ENCODE data around the gene SEC24A. TPM values are rescaled to one million over a fixed set of nuclear protein-coding genes. Genes with fewer than 3 reads are reported as not detected.
"Not testable (repeated sequence)": the region's sequence is repeated elsewhere in the genome, so short reads cannot be mapped to it uniquely, and the experiment has no call there.

The SEC24A gene
- total RNA-seq, 2 experiments from 2014 or later, result 29.3 to 30.5 TPM

- TF ChIP-seq CTCF (IDR thresholded peaks at IDR 0.05), result no peak
- ChIA-PET POLR2A (interaction anchor here (0.6 to 1.9 kb wide), 5 partner anchors 14 to 644 kb away, joined by 3 to 14 read pairs (median 3); partner anchors contain the start of genes SAR1B and VDAC1), CTCF (interaction anchor here (0.6 to 1.6 kb wide), 3 partner anchors 62 to 255 kb away, joined by 3 to 4 read pairs (median 3); partner anchors contain the start of gene PCBD2)
- DNase-seq (peak; percentile 16), ATAC-seq (no peak)
- Mint-ChIP-seq H3K9me3 (no peaks in the 10 kb centered on the region), H3K27me3 (no peaks in the 10 kb centered on the region), H3K4me1 (ENCODE audit: low read depth) (peaks cover 19% of the 10 kb centered on the region), H3K4me3 (peak overlapping the region; percentile 87), H3K36me3 (ENCODE audit: low read depth) (peaks cover 16% of the 10 kb centered on the region), H3K27ac (peak overlapping the region; percentile 98)
- intact Hi-C loops (cut with micrococcal nuclease), result no loop called here
These were observed 714 bp downstream of the SEC24A start for GRCh38 chr5:134649163-134649835.

- DNase-seq; intact Hi-C loops (cut with micrococcal nuclease); H3K9me3 Mint-ChIP-seq; POLR2A ChIA-PET; ATAC-seq; H3K27me3 Mint-ChIP-seq: not testable (repeated sequence)
- Mint-ChIP-seq H3K4me3 (peak overlapping the region; percentile 87), H3K36me3 (ENCODE audit: low read depth) (peaks cover 17% of the 10 kb centered on the region), H3K27ac (peak overlapping the region; percentile 57), H3K4me1 (ENCODE audit: low read depth) (peaks cover 23% of the 10 kb centered on the region)
- CTCF ChIA-PET, result interaction anchor here (1.4 kb wide), 1 partner anchor 63 kb away, joined by 3 read pairs; no protein-coding TSS in a partner anchor
These were observed 2.1 kb downstream of the SEC24A start for GRCh38 chr5:134650660-134651059.

- ChIA-PET CTCF (interaction anchor here (1.4 kb wide), 1 partner anchor 64 kb away, joined by 3 read pairs; no protein-coding TSS in a partner anchor), POLR2A (no interaction called here)
- ATAC-seq (no peak), DNase-seq (no peak)
- no peaks in the 10 kb centered on the region for H3K27me3 Mint-ChIP-seq
- intact Hi-C loops (cut with micrococcal nuclease), result no loop called here
- no peaks in the 10 kb centered on the region for H3K9me3 Mint-ChIP-seq
- H3K4me1 Mint-ChIP-seq (ENCODE audit: low read depth), result peaks cover 22% of the 10 kb centered on the region
- H3K36me3 Mint-ChIP-seq (ENCODE audit: low read depth), result peaks cover 19% of the 10 kb centered on the region
- TF ChIP-seq CTCF (IDR thresholded peaks at IDR 0.05), result no peak
- H3K27ac Mint-ChIP-seq, result no peak overlapping the region
- H3K4me3 Mint-ChIP-seq, result no peak overlapping the region
These were observed 2.9 kb downstream of the SEC24A start for GRCh38 chr5:134651531-134651930.

- Mint-ChIP-seq H3K9me3 (no peaks in the 10 kb centered on the region), H3K4me1 (ENCODE audit: low read depth) (peaks cover 25% of the 10 kb centered on the region), H3K36me3 (ENCODE audit: low read depth) (peaks cover 15% of the 10 kb centered on the region), H3K27ac (no peak overlapping the region), H3K27me3 (no peaks in the 10 kb centered on the region), H3K4me3 (no peak overlapping the region)
- ATAC-seq (no peak), DNase-seq (no peak)
- intact Hi-C loops (cut with micrococcal nuclease), result no loop called here
- TF ChIP-seq CTCF (IDR thresholded peaks at IDR 0.05), result no peak
- ChIA-PET POLR2A (interaction anchor here (1.2 kb wide), 1 partner anchor 8 kb away, joined by 3 read pairs; the partner anchor contains the start of gene SEC24A), CTCF (no interaction called here)
These were observed 8.1 kb downstream of the SEC24A start for GRCh38 chr5:134656690-134657089.

GRCh38 chr5:134659456-134659855 lies 10.9 kb downstream of the SEC24A start:
- ATAC-seq (peak; percentile 51), DNase-seq (no peak)
- peaks cover 21% of the 10 kb centered on the region for H3K36me3 Mint-ChIP-seq (ENCODE audit: low read depth)
- no peak for TF ChIP-seq CTCF (IDR thresholded peaks at IDR 0.05)
- ChIA-PET CTCF (interaction anchor here (1.1 to 2.7 kb wide), 2 partner anchors 24 to 72 kb away, joined by 3 to 10 read pairs; no protein-coding TSS in a partner anchor), POLR2A (no interaction called here)
- peaks cover 25% of the 10 kb centered on the region for H3K4me1 Mint-ChIP-seq (ENCODE audit: low read depth)
- intact Hi-C loops (cut with micrococcal nuclease), result no loop called here
- H3K27ac Mint-ChIP-seq, result no peak overlapping the region
- H3K27me3 Mint-ChIP-seq, result no peaks in the 10 kb centered on the region
- H3K4me3 Mint-ChIP-seq, result no peak overlapping the region
- no peaks in the 10 kb centered on the region for H3K9me3 Mint-ChIP-seq
